ENCODE measurements around the gene HNRNPAB.
A peak's percentile ranks its signal among the peaks of the same experiment; 100 is the strongest.

Gene HNRNPAB

GRCh38 chr5:178204182-178204934 is at the start of gene HNRNPAB:
Gene HNRNPAB, plus strand, starts transcription at chr5:178204533. Its CDS starts 305 bp downstream, at chr5:178204838.
- Histone ChIP-seq H3K27ac (peak within 1 kb of the TSS; percentile 81 to 99 (median 95)), H3K4me3 (peak within 1 kb of the TSS; percentile 57 to 100 (median 97))

- no peak overlapping the region for H3K27ac ChIP-seq
- no peak overlapping the region for H3K4me3 ChIP-seq
These were observed 49.3 kb upstream of the HNRNPAB start for GRCh38 chr5:178155065-178155464.

DNA sequence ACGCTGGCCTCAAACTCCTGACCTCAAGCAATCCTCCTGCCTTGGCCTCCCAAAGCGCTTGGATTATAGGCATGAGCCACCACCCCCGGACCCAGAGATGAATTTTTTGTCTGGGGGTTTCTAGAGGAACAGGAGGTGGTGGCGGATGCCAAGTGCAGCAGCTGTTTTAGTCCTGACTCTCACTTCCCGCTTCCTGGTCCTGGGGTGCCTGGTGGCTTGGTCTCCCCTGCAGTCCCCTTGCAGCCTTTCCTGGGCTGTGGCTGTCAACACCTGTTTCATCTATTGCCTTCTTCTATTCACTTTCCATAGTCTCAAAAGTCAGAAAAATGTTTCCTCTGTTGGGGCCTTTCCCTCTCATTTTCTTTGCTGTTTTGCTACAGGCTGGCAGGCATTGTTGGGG is 44.2 kb upstream of the HNRNPAB start:
- H3K4me3 ChIP-seq, result no peak overlapping the region

GRCh38 chr5:178162481-178162880 is 41.9 kb upstream of the HNRNPAB start:
- H3K4me3 ChIP-seq, result no peak overlapping the region
- no peak overlapping the region for H3K27ac ChIP-seq

More for the DNA sequence above, 44.2 kb upstream of the HNRNPAB start:
- H3K27ac ChIP-seq, result no peak overlapping the region

- no peak overlapping the region for H3K4me3 ChIP-seq
- no peak overlapping the region for H3K27ac ChIP-seq
These were observed 40.3 kb upstream of the HNRNPAB start for GRCh38 chr5:178163772-178164735.

- Histone ChIP-seq H3K4me3 (no peak overlapping the region), H3K27ac (no peak overlapping the region)
These were observed 38.8 kb upstream of the HNRNPAB start for GRCh38 chr5:178165581-178165980.

GRCh38 chr5:178170455-178170854 is 33.9 kb upstream of the HNRNPAB start:
- H3K4me3 ChIP-seq, result no peak overlapping the region
- no peak overlapping the region for H3K27ac ChIP-seq

GRCh38 chr5:178174456-178174855 is 29.9 kb upstream of the HNRNPAB start:
- Histone ChIP-seq H3K4me3 (no peak overlapping the region), H3K27ac (no peak overlapping the region)

- H3K4me3 ChIP-seq, result no peak overlapping the region
- H3K27ac ChIP-seq, result no peak overlapping the region
These were observed 27.5 kb upstream of the HNRNPAB start for GRCh38 chr5:178176791-178177190.

- Histone ChIP-seq H3K4me3 (no peak overlapping the region), H3K27ac (no peak overlapping the region)
These were observed 26.8 kb upstream of the HNRNPAB start for GRCh38 chr5:178177569-178177968.

DNA sequence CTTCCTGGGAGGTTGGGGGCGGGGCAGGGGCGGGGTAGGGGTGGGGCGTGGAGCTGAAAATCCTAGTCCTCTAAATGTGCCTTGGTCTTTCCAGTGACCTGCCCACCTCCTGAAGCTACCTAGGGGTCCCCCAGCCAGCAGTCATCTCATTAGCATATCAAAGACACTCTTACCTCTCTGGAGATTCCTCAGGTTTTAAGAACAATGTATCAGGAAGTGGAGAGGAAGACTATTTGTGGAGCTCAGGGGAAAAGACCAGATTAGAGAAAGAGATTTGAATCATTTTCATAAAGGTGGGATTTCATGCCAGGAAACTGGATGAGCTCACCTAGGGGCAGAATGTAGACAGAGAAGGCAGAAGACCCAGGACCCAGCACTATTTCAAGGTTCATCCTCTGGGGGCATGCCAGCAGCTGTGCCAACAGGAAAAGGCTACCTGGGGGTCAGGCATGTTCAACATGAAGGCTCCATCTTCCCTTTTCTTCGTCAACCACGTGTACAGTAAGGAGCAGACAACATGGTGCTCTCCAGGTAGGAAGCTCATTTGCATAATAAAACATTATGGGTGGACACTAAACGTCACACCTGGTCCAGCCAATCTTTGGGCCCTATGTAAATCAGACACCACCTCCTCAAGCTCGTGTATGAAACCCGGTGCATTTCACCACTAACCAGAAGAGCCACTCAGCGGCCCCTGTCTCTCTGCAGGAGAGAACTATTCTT is 24.0 kb upstream of the HNRNPAB start:
- H3K27ac ChIP-seq, result no peak overlapping the region
- no peak overlapping the region for H3K4me3 ChIP-seq

- Histone ChIP-seq H3K4me3 (no peak overlapping the region), H3K27ac (no peak overlapping the region)
These were observed 22.0 kb upstream of the HNRNPAB start for GRCh38 chr5:178182158-178182876.

DNA sequence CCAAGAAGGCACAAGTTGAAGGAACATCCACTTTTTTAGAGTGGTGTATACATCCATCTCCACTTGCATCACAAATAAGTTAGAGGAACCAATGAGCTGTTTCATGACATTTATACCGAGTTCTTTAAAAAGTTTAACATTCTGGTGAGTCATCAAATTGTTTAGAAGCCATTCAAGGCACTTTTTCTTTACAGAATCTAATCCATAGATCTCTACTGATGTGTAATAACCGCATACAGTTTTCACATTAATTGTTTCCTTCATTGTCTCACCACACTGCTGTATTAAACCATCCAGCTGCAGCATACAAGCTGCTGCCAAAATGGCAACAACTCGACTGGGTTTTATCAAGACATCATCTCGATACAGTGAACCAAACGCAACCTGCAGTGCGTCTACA is 17.9 kb upstream of the HNRNPAB start:
- Histone ChIP-seq H3K4me3 (no peak overlapping the region), H3K27ac (no peak overlapping the region)

GRCh38 chr5:178187014-178187413 is 17.3 kb upstream of the HNRNPAB start, which contains the start of gene GMCL2:
Gene GMCL2, minus strand, starts transcription at chr5:178187371. Its CDS starts 72 bp downstream, at chr5:178187299.
- Histone ChIP-seq H3K27ac (no peak within 1 kb of the TSS), H3K4me3 (no peak within 1 kb of the TSS)

GRCh38 chr5:178189433-178189832 is 14.9 kb upstream of the HNRNPAB start:
- H3K4me3 ChIP-seq, result no peak overlapping the region
- no peak overlapping the region for H3K27ac ChIP-seq

DNA sequence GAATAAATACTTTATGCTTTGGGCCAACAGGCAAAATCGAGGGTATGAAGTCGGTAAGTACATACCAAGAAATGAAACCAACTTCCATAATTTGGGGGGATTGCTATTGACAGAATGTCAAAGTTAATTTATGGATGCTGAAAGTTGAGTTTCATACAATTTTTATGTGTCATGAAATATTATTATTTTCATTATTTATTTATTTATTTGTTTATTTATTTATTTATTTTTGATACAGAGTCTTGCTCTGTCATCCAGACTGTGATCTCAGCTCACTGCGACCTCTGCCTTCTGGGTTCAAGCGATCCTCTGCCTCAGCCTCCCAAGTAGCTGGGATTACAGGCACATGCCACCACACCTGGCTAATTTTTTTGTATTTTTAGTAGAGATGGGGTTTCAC is 12.7 kb upstream of the HNRNPAB start:
- Histone ChIP-seq H3K4me3 (no peak overlapping the region), H3K27ac (no peak overlapping the region)

DNA sequence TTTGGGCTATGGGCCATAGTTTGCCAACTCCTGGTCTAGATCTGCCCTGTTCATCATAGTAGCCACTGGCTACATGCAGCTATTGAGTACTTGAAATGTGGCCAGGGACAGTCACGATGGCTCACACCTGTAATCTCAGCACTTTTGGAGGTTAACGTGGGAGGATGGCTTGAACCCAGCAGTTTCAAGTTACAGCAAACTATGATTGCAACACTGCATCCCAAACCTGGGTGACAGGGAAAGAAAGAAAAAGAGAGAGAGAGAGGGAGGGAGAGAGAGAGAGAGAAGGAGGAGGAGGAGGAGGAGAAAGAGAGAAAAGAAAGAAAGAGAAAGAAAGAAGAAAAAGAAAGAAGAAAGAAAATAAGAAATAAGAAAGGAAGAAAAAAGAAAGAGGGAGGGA is 12.1 kb upstream of the HNRNPAB start:
- Histone ChIP-seq H3K27ac (no peak overlapping the region), H3K4me3 (no peak overlapping the region)

GRCh38 chr5:178192787-178193186 is 11.5 kb upstream of the HNRNPAB start:
- no peak overlapping the region for H3K27ac ChIP-seq

DNA sequence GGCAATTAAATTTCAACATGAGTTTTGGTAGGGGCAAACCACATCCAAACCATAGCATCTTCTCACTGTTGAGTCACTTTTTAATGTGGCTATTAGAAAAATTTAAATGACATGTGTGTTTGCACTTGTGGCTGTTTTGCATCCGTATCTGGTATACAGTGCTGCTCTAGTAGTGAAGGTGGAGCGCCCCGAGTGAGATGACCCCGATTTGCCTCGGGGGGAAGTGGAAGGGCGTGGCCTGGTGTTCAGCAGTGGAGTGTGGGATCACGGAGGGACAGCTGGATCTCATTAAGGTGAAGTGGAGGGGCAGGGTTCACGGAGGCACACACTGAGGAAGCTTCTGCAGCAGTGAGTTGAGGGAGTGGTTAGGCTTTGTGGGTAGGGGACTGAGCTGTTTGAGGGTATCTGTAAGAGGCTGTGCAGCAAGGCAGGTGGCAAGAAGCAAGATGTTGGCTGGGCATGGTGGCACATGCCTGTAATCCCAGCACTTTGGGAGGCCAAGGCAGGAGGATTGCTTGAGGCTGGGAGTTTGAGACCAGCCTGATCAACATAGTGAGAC is 11.0 kb upstream of the HNRNPAB start:
- Histone ChIP-seq H3K27ac (no peak overlapping the region), H3K4me3 (no peak overlapping the region)

More at GRCh38 chr5:178192787-178193186, 11.5 kb upstream of the HNRNPAB start:
- H3K4me3 ChIP-seq, result no peak overlapping the region

Measured in skin epidermis (tissue), 12 donors.